ENCODE measurements around the gene ALK. TPM values are rescaled to one million over a fixed set of nuclear protein-coding genes. Genes with fewer than 3 reads are reported as not detected.

The ALK gene
- total RNA-seq, 2 experiments from 2014 or later = not detected

- POLR2A ChIA-PET = no interaction called here
- H3K27ac Mint-ChIP-seq = no peak overlapping the region
- CTCF ChIA-PET = no interaction called here
- no peak overlapping the region for H3K4me3 Mint-ChIP-seq
- no peaks in the 10 kb centered on the region for H3K36me3 Mint-ChIP-seq (ENCODE audit: low read depth)
- no peaks in the 10 kb centered on the region for H3K9me3 Mint-ChIP-seq
- peaks cover 5% of the 10 kb centered on the region for H3K27me3 Mint-ChIP-seq
- no peaks in the 10 kb centered on the region for H3K4me1 Mint-ChIP-seq
- no peak for DNase-seq
Observed at GRCh38 chr2:29749041-29749440, 172.3 kb downstream of the ALK start.

- Mint-ChIP-seq H3K9me3 (no peaks in the 10 kb centered on the region), H3K4me1 (no peaks in the 10 kb centered on the region), H3K36me3 (ENCODE audit: low read depth) (no peaks in the 10 kb centered on the region), H3K4me3 (no peak overlapping the region), H3K27ac (no peak overlapping the region), H3K27me3 (peaks cover 5% of the 10 kb centered on the region)
- ChIA-PET CTCF (interaction anchor here (0.7 kb wide), 1 partner anchor 23 kb away, joined by 6 read pairs; no protein-coding TSS in a partner anchor), POLR2A (no interaction called here)
- DNase-seq = no peak
Observed at GRCh38 chr2:29747786-29748470, 173.5 kb downstream of the ALK start.

GRCh38 chr2:29744976-29745375 lies 176.4 kb downstream of the ALK start:
- Mint-ChIP-seq H3K9me3 (no peaks in the 10 kb centered on the region), H3K4me1 (no peaks in the 10 kb centered on the region), H3K36me3 (ENCODE audit: low read depth) (no peaks in the 10 kb centered on the region), H3K27me3 (peaks cover 5% of the 10 kb centered on the region), H3K27ac (no peak overlapping the region), H3K4me3 (no peak overlapping the region)
- POLR2A ChIA-PET = no interaction called here
- CTCF ChIA-PET = no interaction called here
- no peak for DNase-seq

GRCh38 chr2:29743516-29743915 lies 177.9 kb downstream of the ALK start:
- no peak overlapping the region for H3K4me3 Mint-ChIP-seq
- no peak overlapping the region for H3K27ac Mint-ChIP-seq
- H3K9me3 Mint-ChIP-seq = no peaks in the 10 kb centered on the region
- H3K4me1 Mint-ChIP-seq = no peaks in the 10 kb centered on the region
- H3K36me3 Mint-ChIP-seq (ENCODE audit: low read depth) = no peaks in the 10 kb centered on the region
- DNase-seq = no peak
- CTCF ChIA-PET = no interaction called here
- H3K27me3 Mint-ChIP-seq = peaks cover 5% of the 10 kb centered on the region
- POLR2A ChIA-PET = no interaction called here

- POLR2A ChIA-PET = no interaction called here
Observed at GRCh38 chr2:29742656-29743055, 178.7 kb downstream of the ALK start.

GRCh38 chr2:29741132-29741531 lies 180.3 kb downstream of the ALK start:
- no peaks in the 10 kb centered on the region for H3K9me3 Mint-ChIP-seq
- no peaks in the 10 kb centered on the region for H3K4me1 Mint-ChIP-seq
- no peak for DNase-seq
- H3K27me3 Mint-ChIP-seq = peaks cover 8% of the 10 kb centered on the region
- CTCF ChIA-PET = no interaction called here
- H3K4me3 Mint-ChIP-seq = no peak overlapping the region
- POLR2A ChIA-PET = no interaction called here
- H3K36me3 Mint-ChIP-seq (ENCODE audit: low read depth) = no peaks in the 10 kb centered on the region
- H3K27ac Mint-ChIP-seq = no peak overlapping the region

More at GRCh38 chr2:29742656-29743055, 178.7 kb downstream of the ALK start:
- peaks cover 7% of the 10 kb centered on the region for H3K27me3 Mint-ChIP-seq
- CTCF ChIA-PET = no interaction called here
- H3K27ac Mint-ChIP-seq = no peak overlapping the region
- no peak for DNase-seq
- no peaks in the 10 kb centered on the region for H3K9me3 Mint-ChIP-seq
- no peak overlapping the region for H3K4me3 Mint-ChIP-seq
- H3K36me3 Mint-ChIP-seq (ENCODE audit: low read depth) = no peaks in the 10 kb centered on the region
- no peaks in the 10 kb centered on the region for H3K4me1 Mint-ChIP-seq

- no peak overlapping the region for H3K27ac Mint-ChIP-seq
- H3K36me3 Mint-ChIP-seq (ENCODE audit: low read depth) = no peaks in the 10 kb centered on the region
- ChIA-PET POLR2A (no interaction called here), CTCF (interaction anchor here (1.6 kb wide), 1 partner anchor 17 kb away, joined by 4 read pairs; no protein-coding TSS in a partner anchor)
- no peak overlapping the region for H3K4me3 Mint-ChIP-seq
- H3K27me3 Mint-ChIP-seq = peaks cover 3% of the 10 kb centered on the region
- DNase-seq = no peak
- H3K9me3 Mint-ChIP-seq = no peaks in the 10 kb centered on the region
- no peaks in the 10 kb centered on the region for H3K4me1 Mint-ChIP-seq
Observed at GRCh38 chr2:29733965-29734364, 187.4 kb downstream of the ALK start.

GRCh38 chr2:29733213-29733612 lies 188.2 kb downstream of the ALK start:
- no peak overlapping the region for H3K27ac Mint-ChIP-seq
- CTCF ChIA-PET = interaction anchor here (1.6 kb wide), 1 partner anchor 16 kb away, joined by 4 read pairs; no protein-coding TSS in a partner anchor
- H3K4me1 Mint-ChIP-seq = no peaks in the 10 kb centered on the region
- H3K9me3 Mint-ChIP-seq = no peaks in the 10 kb centered on the region
- no peak for DNase-seq
- H3K4me3 Mint-ChIP-seq = no peak overlapping the region
- POLR2A ChIA-PET = no interaction called here
- no peaks in the 10 kb centered on the region for H3K36me3 Mint-ChIP-seq (ENCODE audit: low read depth)
- peaks cover 3% of the 10 kb centered on the region for H3K27me3 Mint-ChIP-seq

- Mint-ChIP-seq H3K27me3 (no peaks in the 10 kb centered on the region), H3K27ac (no peak overlapping the region), H3K9me3 (no peaks in the 10 kb centered on the region), H3K36me3 (ENCODE audit: low read depth) (no peaks in the 10 kb centered on the region), H3K4me3 (no peak overlapping the region), H3K4me1 (no peaks in the 10 kb centered on the region)
- ChIA-PET POLR2A (no interaction called here), CTCF (no interaction called here)
- no peak for DNase-seq
Observed at GRCh38 chr2:29731948-29732347, 189.4 kb downstream of the ALK start.

- Mint-ChIP-seq H3K4me3 (no peak overlapping the region), H3K27ac (no peak overlapping the region), H3K9me3 (no peaks in the 10 kb centered on the region), H3K27me3 (no peaks in the 10 kb centered on the region), H3K36me3 (ENCODE audit: low read depth) (no peaks in the 10 kb centered on the region), H3K4me1 (no peaks in the 10 kb centered on the region)
- no peak for DNase-seq
- POLR2A ChIA-PET = no interaction called here
- CTCF ChIA-PET = no interaction called here
Observed at GRCh38 chr2:29729932-29730331, 191.5 kb downstream of the ALK start.

GRCh38 chr2:29729401-29729800 lies 192.0 kb downstream of the ALK start:
- Mint-ChIP-seq H3K27ac (no peak overlapping the region), H3K9me3 (no peaks in the 10 kb centered on the region), H3K4me3 (no peak overlapping the region), H3K36me3 (ENCODE audit: low read depth) (no peaks in the 10 kb centered on the region), H3K4me1 (no peaks in the 10 kb centered on the region), H3K27me3 (no peaks in the 10 kb centered on the region)
- POLR2A ChIA-PET = no interaction called here
- CTCF ChIA-PET = no interaction called here
- DNase-seq = no peak

- Mint-ChIP-seq H3K4me3 (no peak overlapping the region), H3K36me3 (ENCODE audit: low read depth) (no peaks in the 10 kb centered on the region), H3K9me3 (no peaks in the 10 kb centered on the region), H3K4me1 (no peaks in the 10 kb centered on the region), H3K27ac (no peak overlapping the region), H3K27me3 (no peaks in the 10 kb centered on the region)
- POLR2A ChIA-PET = no interaction called here
- no peak for DNase-seq
- CTCF ChIA-PET = no interaction called here
Observed at GRCh38 chr2:29726976-29727375, 194.4 kb downstream of the ALK start.

- Mint-ChIP-seq H3K27ac (no peak overlapping the region), H3K4me1 (no peaks in the 10 kb centered on the region), H3K27me3 (peaks cover 5% of the 10 kb centered on the region), H3K9me3 (no peaks in the 10 kb centered on the region), H3K4me3 (no peak overlapping the region), H3K36me3 (ENCODE audit: low read depth) (no peaks in the 10 kb centered on the region)
- POLR2A ChIA-PET = no interaction called here
- CTCF ChIA-PET = no interaction called here
- DNase-seq = no peak
Observed at GRCh38 chr2:29725610-29726009, 195.8 kb downstream of the ALK start.

- Mint-ChIP-seq H3K27ac (no peak overlapping the region), H3K4me3 (no peak overlapping the region), H3K9me3 (no peaks in the 10 kb centered on the region), H3K4me1 (no peaks in the 10 kb centered on the region), H3K27me3 (peaks cover 5% of the 10 kb centered on the region), H3K36me3 (ENCODE audit: low read depth) (no peaks in the 10 kb centered on the region)
- POLR2A ChIA-PET = no interaction called here
- no peak for DNase-seq
- CTCF ChIA-PET = no interaction called here
Observed at GRCh38 chr2:29724282-29724681, 197.1 kb downstream of the ALK start.
